ENCODE measurements around the gene ABHD16A. TPM values are rescaled to one million over a fixed set of nuclear protein-coding genes. Genes with fewer than 3 reads are reported as not detected.

Gene ABHD16A
- polyA plus RNA-seq, 6 donors from 2014 or later: 27.3 to 45.3 (median 33.4) TPM

DNA sequence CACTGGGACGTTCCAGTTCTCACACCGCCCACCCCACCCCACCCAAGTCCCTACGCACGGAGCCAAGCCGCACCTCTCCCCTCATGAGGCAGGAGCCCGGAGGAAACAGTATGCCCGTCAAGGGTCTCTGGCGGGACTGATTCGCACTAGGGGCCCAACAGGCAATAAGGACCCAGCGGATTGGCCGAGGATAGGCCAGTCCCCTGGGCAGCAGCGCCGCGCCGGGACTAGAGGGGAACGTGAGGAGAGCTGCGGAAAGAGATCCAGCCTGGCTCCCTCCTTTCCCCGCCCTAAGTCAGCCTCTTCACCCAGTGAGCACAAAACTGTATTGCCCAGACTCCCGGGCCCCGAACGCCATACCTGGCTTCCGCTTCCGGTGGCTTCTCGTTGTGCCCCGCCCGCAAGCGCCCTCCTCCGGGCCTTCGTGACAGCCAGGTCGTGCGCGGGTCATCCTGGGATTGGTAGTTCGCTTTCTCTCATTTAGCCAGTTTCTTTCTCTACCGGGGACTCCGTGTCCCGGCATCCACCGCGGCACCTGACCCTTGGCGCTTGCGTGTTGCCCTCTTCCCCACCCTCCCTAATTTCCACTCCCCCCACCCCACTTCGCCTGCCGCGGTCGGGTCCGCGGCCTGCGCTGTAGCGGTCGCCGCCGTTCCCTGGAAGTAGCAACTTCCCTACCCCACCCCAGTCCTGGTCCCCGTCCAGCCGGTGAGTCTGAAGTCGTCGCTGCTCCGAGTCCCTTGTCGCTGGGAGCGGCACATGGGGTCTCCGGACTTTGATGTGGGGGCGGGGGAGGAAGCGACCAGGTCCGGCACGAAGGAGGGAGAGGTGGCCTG is 37.4 kb downstream of the ABHD16A start, which contains the start of gene CSNK2B:
Gene CSNK2B (plus strand): TSS at position 580 of the 836 bp plus-strand sequence. CDS start 752 bp downstream, outside the sequence.
- ATAC-seq (ENCODE audit: low read depth in 2 of 2) (peak; percentile 80 to 81), DNase-seq (peak; percentile 97)
- peaks cover 48 to 81% (median 62%) of the 10 kb centered on the region in 3 donors for H3K4me1 Mint-ChIP-seq
- H3K27ac Mint-ChIP-seq: peak within 1 kb of the TSS; percentile 96 to 99 (median 99)
- H3K27me3 Mint-ChIP-seq: no peaks in the 10 kb centered on the region
- peak within 1 kb of the TSS; percentile 94 to 99 (median 97) for H3K4me3 Mint-ChIP-seq
- peaks cover 4 to 26% of the 10 kb centered on the region in 2 donors for H3K36me3 Mint-ChIP-seq
- no peaks in the 10 kb centered on the region for H3K9me3 Mint-ChIP-seq

DNA sequence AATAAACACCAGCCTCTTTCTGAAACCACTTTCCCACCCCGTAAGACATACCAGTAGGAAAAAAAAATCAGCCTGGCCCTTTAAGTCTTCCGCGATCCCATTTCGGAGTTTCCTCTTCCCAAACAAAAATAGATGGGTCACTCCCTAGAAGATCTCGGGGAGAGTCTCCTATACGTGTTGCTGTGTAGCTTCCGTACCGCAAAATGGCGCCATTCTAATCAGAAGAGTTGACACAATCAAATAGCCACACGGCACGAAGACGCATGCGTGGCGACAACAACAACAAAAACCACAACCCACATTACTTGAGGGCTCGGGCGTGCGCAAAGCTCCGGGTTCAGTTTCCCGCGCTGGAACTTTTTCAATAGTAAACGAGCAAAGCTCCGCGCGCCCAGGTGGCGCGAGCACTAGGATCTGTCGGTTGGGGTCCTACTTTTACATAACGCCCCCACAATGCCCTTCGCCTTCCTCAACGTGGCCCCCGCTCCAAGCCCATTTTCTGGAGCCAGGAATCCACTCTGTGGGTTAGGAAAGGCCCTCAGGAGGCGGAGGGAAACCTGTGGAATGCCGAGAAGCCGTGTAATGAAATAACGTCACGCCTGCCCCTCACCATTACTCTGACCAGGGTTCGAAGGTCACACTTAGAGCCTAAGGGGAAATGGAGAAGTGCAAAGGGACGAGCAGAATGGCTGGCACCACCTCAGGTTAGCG is 38.2 kb downstream of the ABHD16A start, which contains the start of gene GPANK1:
Gene GPANK1 (minus strand): TSS at position 208 of the 711 bp plus-strand sequence. CDS start 519 bp downstream, outside the sequence.
- peak; percentile 27 to 36 for ATAC-seq (ENCODE audit: low read depth in 2 of 2)
- Mint-ChIP-seq H3K27me3 (no peaks in the 10 kb centered on the region), H3K4me1 (peaks cover 51 to 84% (median 63%) of the 10 kb centered on the region in 3 donors), H3K4me3 (peak within 1 kb of the TSS; percentile 94 to 99 (median 97)), H3K27ac (peak within 1 kb of the TSS; percentile 96 to 99 (median 99)), H3K9me3 (no peaks in the 10 kb centered on the region), H3K36me3 (peaks cover 4 to 26% of the 10 kb centered on the region in 2 donors)
- peak; percentile 78 for DNase-seq

DNA sequence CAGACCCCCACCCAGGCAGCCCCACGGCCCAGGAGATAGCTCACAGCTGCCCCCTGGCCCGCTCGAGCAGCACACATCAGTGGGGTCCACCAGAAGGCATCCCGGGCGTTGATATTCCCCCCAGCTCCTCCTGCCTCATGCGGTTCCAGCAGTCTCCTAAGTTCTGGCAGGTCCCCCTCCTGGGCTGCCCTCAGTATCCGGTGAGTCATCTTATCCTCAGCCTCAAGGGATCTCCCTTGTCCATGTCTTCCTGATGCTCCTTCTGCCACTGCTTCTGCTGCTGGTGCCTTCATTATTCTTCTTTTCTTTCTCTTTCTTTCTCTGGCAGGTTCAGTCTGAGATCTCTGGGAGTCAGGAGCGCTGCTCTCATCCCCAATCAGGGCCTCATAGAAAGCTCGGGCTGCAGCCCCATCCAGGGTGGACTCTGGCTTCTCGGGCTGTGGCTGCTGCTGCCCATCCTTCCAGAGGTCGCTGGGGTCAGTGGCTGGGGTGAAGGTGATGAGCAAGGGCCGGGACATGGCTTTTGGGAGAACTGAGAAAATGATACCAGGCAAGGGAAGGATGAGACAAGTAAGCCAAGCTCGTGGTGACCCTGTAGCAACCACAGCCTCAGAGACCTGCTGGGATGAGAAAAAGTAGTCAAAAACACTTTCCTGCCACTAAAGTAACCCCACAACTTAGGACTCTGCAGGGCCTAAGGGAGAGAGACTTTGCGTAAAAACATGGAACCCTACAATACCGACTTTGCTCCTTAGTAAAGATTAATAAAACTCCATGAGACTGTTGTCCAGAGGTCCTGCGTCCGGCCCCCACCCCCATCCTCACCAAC is 38.9 kb downstream of the ABHD16A start:
- Mint-ChIP-seq H3K9me3 (no peaks in the 10 kb centered on the region), H3K4me3 (peak overlapping the region; percentile 94 to 99 (median 97)), H3K27me3 (no peaks in the 10 kb centered on the region), H3K36me3 (peaks cover 4 to 26% of the 10 kb centered on the region in 2 donors), H3K27ac (peak overlapping the region; percentile 96 to 99 (median 99)), H3K4me1 (peaks cover 57 to 88% (median 71%) of the 10 kb centered on the region in 3 donors)
- no peak for ATAC-seq (ENCODE audit: low read depth in 2 of 2)
- DNase-seq: no peak

DNA sequence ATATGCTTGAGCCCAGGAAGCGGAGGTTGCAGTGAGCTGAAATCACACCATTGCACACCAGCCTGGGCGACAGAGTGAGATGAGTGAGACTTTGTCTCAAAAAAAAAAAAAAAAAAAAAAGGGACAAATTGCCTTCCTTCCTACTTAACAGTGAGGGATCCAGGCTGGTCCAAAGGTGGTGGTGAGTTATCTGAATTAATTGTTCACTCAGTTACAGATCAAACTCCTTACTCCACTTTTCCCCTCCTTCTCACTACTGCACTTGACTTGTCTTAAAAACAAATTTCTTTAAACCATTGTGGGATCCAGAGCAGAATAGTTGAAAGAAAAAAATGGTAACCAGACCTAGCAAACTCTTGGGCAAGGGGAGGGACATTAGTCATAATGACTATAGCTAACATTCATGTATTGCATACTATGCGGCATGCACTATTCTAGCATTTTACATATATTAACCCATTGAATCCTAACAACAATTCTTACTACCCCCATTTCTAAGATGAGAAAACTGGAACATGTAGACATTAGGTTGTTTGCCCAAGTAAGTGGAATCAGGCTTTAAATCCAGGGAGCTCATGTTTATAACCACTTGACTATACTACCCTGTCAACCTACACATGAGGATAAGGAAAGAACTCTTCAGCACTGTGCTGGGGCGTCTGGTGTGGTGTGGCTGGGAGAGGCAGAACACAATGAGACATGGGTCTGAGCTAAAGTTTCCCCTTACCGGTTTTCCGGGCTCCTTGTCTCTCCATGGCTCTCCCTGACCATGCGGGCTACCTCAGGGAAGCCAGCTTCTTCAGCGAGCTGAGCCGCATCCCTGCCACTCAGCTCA is 39.8 kb downstream of the ABHD16A start:
- Mint-ChIP-seq H3K27ac (peak overlapping the region in 3 of 6 donors; percentile 96 to 99 (median 99)), H3K9me3 (no peaks in the 10 kb centered on the region), H3K36me3 (peaks cover 4 to 26% of the 10 kb centered on the region in 2 donors), H3K27me3 (no peaks in the 10 kb centered on the region), H3K4me3 (peak overlapping the region; percentile 52 to 99 (median 96)), H3K4me1 (peaks cover 62 to 88% (median 79%) of the 10 kb centered on the region in 3 donors)
- ATAC-seq (ENCODE audit: low read depth in 2 of 2): no peak
- no peak for DNase-seq

DNA sequence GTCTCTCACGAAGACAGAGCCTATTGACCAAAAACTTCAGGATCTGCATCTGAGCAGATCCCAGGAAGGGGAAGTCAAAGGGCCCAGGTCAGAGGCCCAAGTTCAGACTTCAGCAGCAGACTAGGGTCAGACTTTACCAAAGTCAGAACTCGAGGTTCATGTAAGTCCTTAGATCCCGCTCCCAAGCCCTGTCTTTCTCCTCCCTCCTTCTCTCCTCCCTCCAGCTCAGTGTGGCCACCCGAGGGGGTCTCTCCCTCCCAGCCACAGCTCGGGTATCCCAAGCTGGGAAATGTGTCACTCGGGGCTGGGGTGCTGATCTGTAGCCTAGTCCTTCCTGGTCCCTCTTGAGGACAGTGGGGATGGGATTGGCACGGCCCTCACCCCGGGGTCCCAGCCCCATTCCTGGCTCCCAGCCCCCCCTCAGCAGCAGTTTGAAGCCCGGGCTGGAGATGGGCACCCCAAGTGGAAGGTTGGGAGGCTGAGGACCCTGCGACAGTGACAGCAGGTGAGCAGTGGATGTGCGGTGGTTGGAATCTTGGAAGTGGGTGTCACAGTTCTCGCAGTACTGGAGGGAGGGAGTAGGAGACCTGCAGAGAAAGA is 40.9 kb downstream of the ABHD16A start:
- Mint-ChIP-seq H3K36me3 (peaks cover 0 to 17% of the 10 kb centered on the region in 2 donors), H3K27ac (peak overlapping the region in 3 of 6 donors; percentile 18 to 96 (median 38)), H3K9me3 (no peaks in the 10 kb centered on the region), H3K4me3 (peak overlapping the region in 7 of 8 donors; percentile 4 to 96 (median 61)), H3K27me3 (no peaks in the 10 kb centered on the region), H3K4me1 (peaks cover 67 to 87% (median 80%) of the 10 kb centered on the region in 3 donors)
- no peak for DNase-seq
- ATAC-seq (ENCODE audit: low read depth in 2 of 2): no peak

DNA sequence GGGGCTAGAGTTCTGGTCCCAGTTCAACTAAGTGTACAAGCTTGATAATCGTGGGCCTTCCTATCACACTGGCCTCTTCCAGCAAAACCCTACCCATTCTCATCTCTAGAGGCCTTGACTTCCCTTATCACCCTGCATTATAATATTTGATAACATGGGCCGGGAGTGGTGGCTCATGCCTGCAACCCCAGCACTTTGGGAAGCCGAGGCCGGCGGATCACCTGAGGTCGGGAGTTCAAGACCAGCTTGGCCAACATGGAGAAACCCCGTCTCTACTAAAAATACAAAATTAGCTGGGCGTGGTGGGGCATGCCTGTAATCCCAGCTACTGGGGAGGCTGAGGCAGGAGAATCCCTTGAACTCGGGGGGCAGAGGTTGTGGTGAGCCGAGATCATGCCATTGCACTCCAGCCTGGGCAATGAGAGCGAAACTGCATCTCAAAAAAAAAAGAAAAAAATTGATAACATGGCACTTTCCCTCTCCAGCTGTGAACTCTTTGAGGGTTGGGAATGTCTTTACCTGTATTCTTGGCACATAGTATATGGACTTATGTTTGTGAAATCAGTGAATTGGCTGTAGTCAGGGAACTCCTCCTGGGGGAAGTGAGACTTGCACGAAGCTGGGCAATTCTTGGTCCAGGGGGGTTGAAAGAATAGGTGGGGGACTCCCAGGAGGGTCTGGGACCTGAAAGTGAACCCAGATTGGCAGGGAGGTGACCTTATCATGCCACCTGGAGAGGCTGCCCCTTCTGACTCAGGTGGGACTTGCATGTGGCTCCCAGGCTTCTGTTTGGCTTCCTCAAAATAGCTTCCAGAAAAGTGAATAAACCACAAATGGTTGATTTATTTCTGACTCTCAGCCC is 41.6 kb downstream of the ABHD16A start:
- DNase-seq (no peak), ATAC-seq (ENCODE audit: low read depth in 2 of 2) (no peak)
- H3K4me1 Mint-ChIP-seq: peaks cover 62 to 87% (median 80%) of the 10 kb centered on the region in 3 donors
- H3K27me3 Mint-ChIP-seq: no peaks in the 10 kb centered on the region
- H3K9me3 Mint-ChIP-seq: no peaks in the 10 kb centered on the region
- peak overlapping the region; percentile 91 to 96 (median 95) for H3K4me3 Mint-ChIP-seq
- peaks cover 0 to 18% of the 10 kb centered on the region in 2 donors for H3K36me3 Mint-ChIP-seq
- H3K27ac Mint-ChIP-seq: peak overlapping the region; percentile 65 to 92 (median 88)

DNA sequence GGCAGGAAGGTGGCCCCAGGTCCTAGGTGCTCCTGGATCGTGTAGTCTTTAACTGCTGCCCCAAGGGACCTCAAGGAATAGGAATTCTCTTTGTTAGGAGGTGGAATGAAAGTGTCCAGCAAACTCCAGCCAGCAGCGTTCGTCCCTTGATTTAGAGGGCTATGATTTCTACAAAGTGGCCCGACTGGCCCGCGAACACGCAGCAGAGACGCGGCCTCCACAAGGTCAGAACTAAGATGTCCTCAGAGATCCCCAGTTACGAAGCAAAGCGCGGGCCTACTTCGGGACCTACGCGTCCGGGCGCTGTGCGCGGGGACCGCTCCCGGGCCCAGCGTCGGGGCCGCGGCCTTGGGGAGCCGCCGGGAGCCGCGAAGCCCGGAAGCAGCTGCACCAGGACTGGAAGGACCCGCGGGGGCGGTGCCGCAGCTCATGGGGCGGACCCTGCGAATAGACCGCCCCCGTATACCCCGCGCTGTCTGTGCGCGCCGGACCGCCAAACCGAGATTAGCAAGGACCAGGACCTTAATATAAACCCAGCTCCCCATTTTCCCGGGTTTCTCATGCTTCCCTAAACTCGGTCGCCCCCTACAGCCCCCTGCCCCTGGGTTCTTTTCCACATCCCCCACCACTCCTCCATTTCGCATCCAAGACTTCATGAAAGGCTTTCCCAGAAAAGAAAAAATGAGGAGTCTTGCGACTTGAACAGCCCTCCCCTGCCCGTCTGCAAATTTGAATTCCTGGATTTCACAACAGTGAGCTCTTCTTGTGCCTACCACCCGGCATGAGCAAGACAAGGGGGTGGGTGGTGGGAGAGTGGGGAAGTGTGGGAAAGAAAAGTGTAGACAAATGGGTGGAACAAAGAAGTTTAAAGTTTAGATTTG is 42.5 kb downstream of the ABHD16A start, which contains the start of gene C6orf47:
Gene C6orf47 (minus strand): TSS at position 398 of the 881 bp plus-strand sequence. CDS start 831 bp downstream, outside the sequence.
- Mint-ChIP-seq H3K9me3 (no peaks in the 10 kb centered on the region), H3K27me3 (no peaks in the 10 kb centered on the region), H3K4me3 (peak within 1 kb of the TSS; percentile 91 to 96 (median 95)), H3K36me3 (peaks cover 0 to 27% of the 10 kb centered on the region in 2 donors), H3K4me1 (peaks cover 59 to 87% (median 80%) of the 10 kb centered on the region in 3 donors), H3K27ac (peak within 1 kb of the TSS; percentile 86 to 94 (median 91))
- peak; percentile 74 for DNase-seq
- peak; percentile 57 to 60 for ATAC-seq (ENCODE audit: low read depth in 2 of 2)

DNA sequence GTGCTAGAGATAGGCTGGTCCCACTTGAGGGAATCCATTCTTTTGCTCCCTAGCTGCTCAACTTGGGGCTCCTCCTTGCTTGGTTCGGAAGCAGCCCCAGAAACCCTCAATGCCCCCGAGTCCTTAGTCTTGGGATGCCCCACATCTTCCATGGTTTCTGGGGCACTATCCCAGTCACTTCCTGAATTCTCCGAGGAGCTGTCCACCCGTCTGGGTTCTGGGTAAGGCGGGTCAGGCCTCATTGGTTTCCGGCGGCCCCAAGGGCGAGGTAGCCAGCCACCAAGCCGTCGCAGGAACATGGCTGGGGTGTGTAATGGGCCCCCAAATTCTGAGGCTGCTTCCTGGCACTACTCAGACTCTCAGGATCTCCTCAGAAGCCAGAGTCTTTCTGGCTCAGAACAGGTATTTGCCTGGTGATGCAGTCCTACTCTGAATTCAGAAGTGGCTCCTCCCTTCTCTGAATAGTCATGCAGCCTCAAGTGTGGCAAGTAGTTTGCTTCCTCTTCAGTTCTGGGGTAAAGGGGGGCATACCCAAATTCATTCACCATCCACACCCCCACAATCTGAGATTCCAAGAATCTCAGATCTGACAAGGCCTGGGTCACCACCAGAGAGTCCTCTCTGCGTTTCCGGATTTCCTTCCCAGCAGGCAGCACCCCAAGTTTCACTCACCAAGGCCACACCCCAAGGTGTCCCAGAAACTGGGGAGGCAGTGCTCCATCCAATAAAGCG is 43.3 kb downstream of the ABHD16A start:
- DNase-seq (peak; percentile 42), ATAC-seq (ENCODE audit: low read depth in 2 of 2) (peak; percentile 59 to 61)
- Mint-ChIP-seq H3K27me3 (no peaks in the 10 kb centered on the region), H3K27ac (peak overlapping the region; percentile 36 to 94 (median 90)), H3K4me3 (peak overlapping the region; percentile 91 to 96 (median 95)), H3K4me1 (peaks cover 61 to 91% (median 81%) of the 10 kb centered on the region in 3 donors), H3K9me3 (no peaks in the 10 kb centered on the region), H3K36me3 (peaks cover 0 to 28% of the 10 kb centered on the region in 2 donors)

DNA sequence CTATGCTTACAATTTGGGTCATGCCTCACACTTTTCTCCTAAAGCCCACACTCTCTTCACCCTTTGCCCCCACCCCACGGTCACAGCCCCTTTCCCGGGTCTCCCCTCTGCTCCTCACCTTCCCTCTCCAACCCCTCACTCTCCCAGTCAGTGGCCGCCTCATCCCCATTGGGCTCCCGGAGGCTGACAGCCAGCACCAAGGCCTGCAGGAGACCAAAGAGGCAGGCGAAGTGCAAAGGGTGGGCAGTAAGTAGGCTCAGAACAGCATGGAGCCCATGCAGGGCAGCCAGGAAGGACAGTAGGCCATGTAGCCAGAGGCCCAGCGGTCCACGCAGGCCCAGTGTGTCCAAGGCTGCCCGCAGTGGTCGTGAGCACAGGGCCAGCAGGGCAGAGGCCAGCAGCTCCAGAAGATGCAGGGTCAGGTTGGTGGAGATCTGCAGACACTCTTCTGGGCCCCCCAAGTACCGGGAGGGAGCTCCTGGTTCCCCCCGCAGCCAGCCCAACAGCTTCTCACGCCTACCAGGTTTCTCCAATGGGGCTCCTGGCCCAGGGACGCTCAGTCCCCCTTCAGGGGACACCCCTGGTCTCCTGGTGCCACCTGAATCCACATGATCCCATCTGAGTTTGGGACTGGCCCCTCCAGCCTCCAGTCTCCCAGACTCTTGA is 44.0 kb downstream of the ABHD16A start:
- H3K4me1 Mint-ChIP-seq: peaks cover 54 to 86% (median 74%) of the 10 kb centered on the region in 3 donors
- ATAC-seq (ENCODE audit: low read depth in 2 of 2) (no peak), DNase-seq (no peak)
- peak overlapping the region in 4 of 6 donors; percentile 79 to 94 (median 90) for H3K27ac Mint-ChIP-seq
- H3K4me3 Mint-ChIP-seq: peak overlapping the region; percentile 91 to 96 (median 95)
- no peaks in the 10 kb centered on the region for H3K9me3 Mint-ChIP-seq
- no peaks in the 10 kb centered on the region for H3K27me3 Mint-ChIP-seq
- peaks cover 0 to 21% of the 10 kb centered on the region in 2 donors for H3K36me3 Mint-ChIP-seq
